Natural killer cell (primary cell): ENCODE results near the gene XRCC3. TPM values are rescaled to one million over a fixed set of nuclear protein-coding genes. Genes with fewer than 3 reads are reported as not detected.

Experiments used
- ATAC-seq, 3 donors: fragments of 150-1000 bp in 2 of 3; fragments of 200-7000 bp in 1 of 3; cut with Tn5 transposase; 1 replicate in 1 of 3; 2 replicates in 2 of 3; pipeline ENCODE4 v1.10.0; 2021; ENCODE audit warnings: mild to moderate bottlenecking in 2 of 3, moderate library complexity in 2 of 3
- DNase-seq, 2 donors: peaks; one replicate each; pipeline versions ENCODE4 v3.0.0 to v3.0.0-alpha.2; 2013 to 2021; ENCODE audit warnings: mixed read lengths in 1 of 2
- H3K27ac ChIP-seq: one replicate; pipeline ENCODE4 v1.5.1; 2013; ENCODE audit warnings: mild to moderate bottlenecking, low read length
- H3K27me3 ChIP-seq: one replicate; pipeline ENCODE4 v1.6.1; 2013; ENCODE audit warnings: low read length; ENCODE audit not compliant: control insufficient read depth, insufficient read depth
- H3K36me3 ChIP-seq: one replicate; pipeline ENCODE4 v1.6.1; 2013; ENCODE audit warnings: low read length; ENCODE audit not compliant: control insufficient read depth, insufficient read depth
- H3K4me1 ChIP-seq: one replicate; pipeline ENCODE4 v1.6.1; 2013; ENCODE audit warnings: low read length; ENCODE audit not compliant: control insufficient read depth, insufficient read depth
- H3K4me3 ChIP-seq: one replicate; pipeline ENCODE4 v1.5.1; 2013; ENCODE audit warnings: low read length
- H3K9me3 ChIP-seq: one replicate; pipeline ENCODE4 v1.6.1; 2013; ENCODE audit warnings: low read length; ENCODE audit not compliant: control insufficient read depth, insufficient read depth
- H3K27ac Mint-ChIP-seq, 2 donors: one replicate each; pipeline ENCODE4 v1.8.0; 2022; ENCODE audit warnings: mild to moderate bottlenecking in 2 of 2, mixed read lengths in 2 of 2, moderate library complexity in 1 of 2
- H3K27me3 Mint-ChIP-seq, 2 donors: one replicate each; pipeline ENCODE4 v1.8.0; 2022; ENCODE audit warnings: low read depth in 2 of 2, mixed read lengths in 2 of 2
- H3K36me3 Mint-ChIP-seq: one replicate; pipeline ENCODE4 v1.8.0; 2022; ENCODE audit warnings: mixed read lengths
- H3K4me1 Mint-ChIP-seq, 2 donors: one replicate each; pipeline ENCODE4 v1.8.0; 2022; ENCODE audit warnings: mixed read lengths in 2 of 2
- H3K4me3 Mint-ChIP-seq: one replicate; pipeline ENCODE4 v1.8.0; 2022; ENCODE audit warnings: mild to moderate bottlenecking, moderate library complexity, mixed read lengths
- H3K9me3 Mint-ChIP-seq, 2 donors: one replicate each; pipeline ENCODE4 v1.8.0; 2022; ENCODE audit warnings: mixed read lengths in 2 of 2
- WGBS: methylation state at CpG from one replicate; pipeline ENCODE4 v1.1.7; 2013; ENCODE audit warnings: missing lambda C conversion rate; ENCODE audit not compliant: insufficient coverage; 5-methylcytosine and 5-hydroxymethylcytosine counted together
- intact Hi-C: fragments of 100-400 bp; cut with micrococcal nuclease; formaldehyde crosslinking; loops from one replicate; pipeline ENCODE4 v1.14.2; 2022
- total RNA-seq, 4 donors: library from RNA; stranded (reverse); fragments of 120-200 nt in 1 of 4; gene quantifications; one replicate each; pipeline versions ENCODE4 v1.2.3 to v1.2.4, GENCODE V29; 2013 to 2022
- TF ChIP-seq, protein P1 (sequence below): fragments of 200-600 bp; IDR thresholded peaks from one replicate; pipeline ENCODE4 v1.8.0; 2022; ENCODE audit warnings: antibody characterized with exemption

XRCC3 gene
- total RNA-seq, 3 donors from 2014 or later (not counting 1 experiment from before 2014, with no cell fraction given) = 11.6 to 12.8 (median 12.7) TPM

DNA sequence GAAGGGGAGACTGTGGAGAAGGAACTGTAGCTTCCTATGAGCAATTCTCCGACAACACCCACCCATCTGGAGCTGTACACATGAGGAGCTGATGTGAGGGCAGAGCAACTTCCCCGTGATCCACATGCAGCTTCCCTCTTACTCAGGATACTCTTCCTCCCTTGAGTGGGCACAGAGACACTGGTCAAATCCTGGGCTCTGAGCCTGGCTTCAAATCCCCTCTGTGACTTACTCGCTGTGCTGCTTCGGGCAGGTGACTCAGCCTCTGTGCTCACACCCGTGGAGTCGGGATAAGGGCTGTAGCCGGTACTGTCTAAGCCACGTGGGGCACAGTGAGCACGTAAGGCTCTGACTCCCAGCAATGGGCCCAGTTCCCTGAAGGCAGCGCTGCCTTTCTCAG, 31.4 kb upstream of the XRCC3 start:
- peaks cover 9% of the 10 kb centered on the region for H3K36me3 ChIP-seq
- no peaks in the 10 kb centered on the region for H3K4me1 Mint-ChIP-seq
- H3K9me3 Mint-ChIP-seq = no peaks in the 10 kb centered on the region
- WGBS = 98% methylated on average over 10 of the region's 10 CpGs
- peaks cover 11% of the 10 kb centered on the region for H3K4me1 ChIP-seq
- no peak overlapping the region for H3K27ac ChIP-seq
- no peak overlapping the region for H3K4me3 Mint-ChIP-seq
- H3K27me3 ChIP-seq = no peaks in the 10 kb centered on the region
- H3K27me3 Mint-ChIP-seq = no peaks in the 10 kb centered on the region
- no peak overlapping the region for H3K27ac Mint-ChIP-seq
- peaks cover 6% of the 10 kb centered on the region for H3K36me3 Mint-ChIP-seq
- TF ChIP-seq, protein P1, sequence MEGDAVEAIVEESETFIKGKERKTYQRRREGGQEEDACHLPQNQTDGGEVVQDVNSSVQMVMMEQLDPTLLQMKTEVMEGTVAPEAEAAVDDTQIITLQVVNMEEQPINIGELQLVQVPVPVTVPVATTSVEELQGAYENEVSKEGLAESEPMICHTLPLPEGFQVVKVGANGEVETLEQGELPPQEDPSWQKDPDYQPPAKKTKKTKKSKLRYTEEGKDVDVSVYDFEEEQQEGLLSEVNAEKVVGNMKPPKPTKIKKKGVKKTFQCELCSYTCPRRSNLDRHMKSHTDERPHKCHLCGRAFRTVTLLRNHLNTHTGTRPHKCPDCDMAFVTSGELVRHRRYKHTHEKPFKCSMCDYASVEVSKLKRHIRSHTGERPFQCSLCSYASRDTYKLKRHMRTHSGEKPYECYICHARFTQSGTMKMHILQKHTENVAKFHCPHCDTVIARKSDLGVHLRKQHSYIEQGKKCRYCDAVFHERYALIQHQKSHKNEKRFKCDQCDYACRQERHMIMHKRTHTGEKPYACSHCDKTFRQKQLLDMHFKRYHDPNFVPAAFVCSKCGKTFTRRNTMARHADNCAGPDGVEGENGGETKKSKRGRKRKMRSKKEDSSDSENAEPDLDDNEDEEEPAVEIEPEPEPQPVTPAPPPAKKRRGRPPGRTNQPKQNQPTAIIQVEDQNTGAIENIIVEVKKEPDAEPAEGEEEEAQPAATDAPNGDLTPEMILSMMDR = no peak
- intact Hi-C loops = no loop called here
- H3K4me3 ChIP-seq = no peak overlapping the region
- ATAC-seq (no peak), DNase-seq (no peak)
- no peaks in the 10 kb centered on the region for H3K9me3 ChIP-seq

DNA sequence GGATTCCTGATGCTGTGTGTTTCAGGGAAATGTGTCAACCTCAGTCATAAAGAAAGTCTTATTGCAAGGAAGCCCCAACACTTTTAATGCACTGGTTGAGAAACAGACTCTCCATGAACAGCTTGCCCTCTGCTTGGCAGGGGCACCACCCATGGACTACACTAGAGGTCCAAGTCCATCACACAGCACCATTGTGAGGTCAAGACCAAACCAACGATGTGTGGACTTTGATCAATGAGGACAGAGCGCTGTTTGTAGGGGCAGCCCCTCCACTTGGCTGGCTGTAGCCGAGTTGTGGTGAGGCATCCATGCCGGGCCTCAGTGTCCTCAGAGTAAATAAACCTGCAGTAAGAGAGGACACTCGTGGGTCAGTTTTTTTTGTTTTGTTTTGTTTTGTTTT, 30.2 kb upstream of the XRCC3 start:
- TF ChIP-seq, protein P1 = no peak
- H3K27me3 ChIP-seq = no peaks in the 10 kb centered on the region
- no peak overlapping the region for H3K27ac ChIP-seq
- no peak for DNase-seq
- intact Hi-C loops = no loop called here
- no peak overlapping the region for H3K27ac Mint-ChIP-seq
- H3K9me3 ChIP-seq = no peaks in the 10 kb centered on the region
- H3K36me3 Mint-ChIP-seq = peaks cover 6% of the 10 kb centered on the region
- 93% methylated on average over 5 of the region's 5 CpGs for WGBS
- no peak for ATAC-seq
- H3K4me3 ChIP-seq = no peak overlapping the region
- H3K27me3 Mint-ChIP-seq = no peaks in the 10 kb centered on the region
- no peaks in the 10 kb centered on the region for H3K9me3 Mint-ChIP-seq
- peaks cover 11% of the 10 kb centered on the region for H3K4me1 ChIP-seq
- H3K4me1 Mint-ChIP-seq = no peaks in the 10 kb centered on the region
- H3K4me3 Mint-ChIP-seq = no peak overlapping the region
- peaks cover 14% of the 10 kb centered on the region for H3K36me3 ChIP-seq

DNA sequence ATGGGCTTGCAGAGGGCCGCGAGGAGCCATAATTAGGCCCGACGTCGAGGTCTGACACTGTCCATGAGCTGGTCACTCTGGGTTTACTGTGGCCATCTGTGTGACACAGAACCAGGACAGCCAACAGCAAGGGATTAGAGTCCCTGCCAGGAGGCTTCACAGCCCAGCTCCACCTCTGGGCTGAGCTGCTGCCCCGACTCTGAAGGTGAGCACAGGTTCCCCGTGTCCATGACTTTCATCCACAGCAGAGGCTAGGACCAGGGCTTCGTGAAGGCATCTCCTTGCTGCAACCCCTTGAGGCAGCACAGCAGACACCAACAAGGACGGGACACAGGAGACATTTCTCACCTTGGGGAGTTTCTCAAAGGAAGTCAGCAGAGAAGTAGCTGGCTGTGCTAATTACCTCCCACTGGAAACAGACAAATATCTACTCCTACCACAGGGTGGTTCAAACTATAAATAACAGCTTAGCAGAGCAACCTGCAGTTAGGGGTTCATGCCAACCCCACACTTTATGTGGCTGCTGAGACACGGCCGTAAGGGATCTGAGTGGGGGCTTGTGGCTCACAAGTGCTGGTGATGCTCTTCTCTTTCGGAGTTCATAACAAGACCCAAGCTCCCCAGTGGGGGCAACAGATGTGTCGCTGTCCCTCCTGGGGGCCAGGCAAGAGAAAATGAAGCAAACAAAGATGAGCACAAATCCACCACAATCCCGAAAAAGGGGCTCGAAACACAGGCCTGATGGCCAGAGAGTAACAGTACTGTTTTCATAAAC, 29.6 kb upstream of the XRCC3 start:
- no peaks in the 10 kb centered on the region for H3K9me3 ChIP-seq
- no peak overlapping the region for H3K4me3 ChIP-seq
- DNase-seq (no peak), ATAC-seq (no peak)
- intact Hi-C loops = no loop called here
- no peaks in the 10 kb centered on the region for H3K27me3 ChIP-seq
- no peak overlapping the region for H3K27ac Mint-ChIP-seq
- H3K4me3 Mint-ChIP-seq = no peak overlapping the region
- TF ChIP-seq, protein P1 = no peak
- H3K4me1 ChIP-seq = peaks cover 11% of the 10 kb centered on the region
- H3K36me3 ChIP-seq = peaks cover 14% of the 10 kb centered on the region
- no peaks in the 10 kb centered on the region for H3K9me3 Mint-ChIP-seq
- H3K4me1 Mint-ChIP-seq = no peaks in the 10 kb centered on the region
- no peak overlapping the region for H3K27ac ChIP-seq
- 85% methylated on average over 15 of the region's 15 CpGs for WGBS
- H3K27me3 Mint-ChIP-seq = no peaks in the 10 kb centered on the region
- peaks cover 6% of the 10 kb centered on the region for H3K36me3 Mint-ChIP-seq

DNA sequence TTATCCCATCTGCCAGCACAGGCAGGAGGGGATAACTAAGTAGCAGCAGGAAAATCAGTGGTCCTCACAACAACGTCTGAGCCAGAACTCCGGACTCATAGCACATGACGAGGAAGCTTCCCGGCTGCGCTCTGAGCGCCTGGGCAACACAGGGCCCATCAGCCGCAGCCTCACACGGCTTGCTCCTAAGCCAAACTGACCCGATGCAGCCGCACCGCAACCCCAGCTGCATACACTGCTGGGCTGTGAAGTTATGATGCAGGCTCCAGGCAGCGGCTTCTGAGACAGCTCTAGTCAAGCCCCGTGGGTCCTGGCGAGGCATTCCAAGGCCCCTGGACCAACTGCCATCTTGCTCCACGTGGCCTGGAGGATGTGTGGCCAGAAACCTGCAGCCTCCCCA, 28.4 kb upstream of the XRCC3 start:
- intact Hi-C loops = no loop called here
- Histone ChIP-seq H3K4me3 (no peak overlapping the region), H3K9me3 (no peaks in the 10 kb centered on the region), H3K27me3 (no peaks in the 10 kb centered on the region), H3K27ac (no peak overlapping the region), H3K4me1 (peaks cover 11% of the 10 kb centered on the region), H3K36me3 (peaks cover 14% of the 10 kb centered on the region)
- TF ChIP-seq, protein P1 = no peak
- Mint-ChIP-seq H3K27me3 (no peaks in the 10 kb centered on the region), H3K4me3 (no peak overlapping the region), H3K4me1 (no peaks in the 10 kb centered on the region), H3K27ac (no peak overlapping the region), H3K9me3 (no peaks in the 10 kb centered on the region), H3K36me3 (no peaks in the 10 kb centered on the region)
- WGBS = 94% methylated on average over 15 of the region's 15 CpGs
- ATAC-seq (no peak), DNase-seq (no peak)
